ENCODE results near the gene CAPN15.

Gene CAPN15

GRCh38 chr16:513950-514349 lies 13.6 kb upstream of the CAPN15 start:
- Histone ChIP-seq H3K27ac (replicated peaks) (no peak overlapping the region), H3K27me3 (ENCODE audit: insufficient read depth, poor library complexity, severe bottlenecking) (no peaks in the 10 kb centered on the region), H3K4me3 (replicated peaks; ENCODE audit: insufficient read depth, low read length) (no peak overlapping the region)
- TF ChIP-seq POLR2AphosphoS5 (IDR thresholded peaks at IDR 0.05; ENCODE audit: low read depth) (no peak), GABPA (IDR thresholded peaks at IDR 0.05; ENCODE audit: low read depth) (no peak), SPI1 (IDR thresholded peaks at IDR 0.05; ENCODE audit: borderline replicate concordance, low read depth) (no peak), CTCF (IDR thresholded peaks at IDR 0.05; ENCODE audit: insufficient read depth, low read length) (no peak), REST (IDR thresholded peaks at IDR 0.05; ENCODE audit: insufficient replicate concordance, low read depth) (no peak)
- no peak for DNase-seq (ENCODE audit: low read depth in 1 of 2, low spot score in 1 of 2)

- Histone ChIP-seq H3K27ac (replicated peaks) (no peak overlapping the region), H3K4me3 (replicated peaks; ENCODE audit: insufficient read depth, low read length) (no peak overlapping the region), H3K27me3 (ENCODE audit: insufficient read depth, poor library complexity, severe bottlenecking) (no peaks in the 10 kb centered on the region)
- no peak for DNase-seq (ENCODE audit: low read depth in 1 of 2, low spot score in 1 of 2)
- no peak for TF ChIP-seq GABPA (IDR thresholded peaks at IDR 0.05; ENCODE audit: low read depth)
These were observed 12.2 kb upstream of the CAPN15 start for GRCh38 chr16:515175-515938.

- no peak overlapping the region for H3K27ac ChIP-seq (replicated peaks)
- no peaks in the 10 kb centered on the region for H3K27me3 ChIP-seq (ENCODE audit: insufficient read depth, poor library complexity, severe bottlenecking)
- no peak for DNase-seq (ENCODE audit: low read depth in 1 of 2, low spot score in 1 of 2)
- TF ChIP-seq REST (IDR thresholded peaks at IDR 0.05; ENCODE audit: insufficient replicate concordance, low read depth) = no peak
- TF ChIP-seq CTCF (IDR thresholded peaks at IDR 0.05; ENCODE audit: insufficient read depth, low read length) = no peak
- no peak for TF ChIP-seq GABPA (IDR thresholded peaks at IDR 0.05; ENCODE audit: low read depth)
- no peak for TF ChIP-seq SPI1 (IDR thresholded peaks at IDR 0.05; ENCODE audit: borderline replicate concordance, low read depth)
- TF ChIP-seq POLR2AphosphoS5 (IDR thresholded peaks at IDR 0.05; ENCODE audit: low read depth) = no peak
- no peak overlapping the region for H3K4me3 ChIP-seq (replicated peaks; ENCODE audit: insufficient read depth, low read length)
These were observed 11.6 kb upstream of the CAPN15 start for GRCh38 chr16:515939-516226.

GRCh38 chr16:516301-516700 lies 11.2 kb upstream of the CAPN15 start:
- DNase-seq (ENCODE audit: low read depth in 1 of 2, low spot score in 1 of 2) = no peak
- Histone ChIP-seq H3K27me3 (ENCODE audit: insufficient read depth, poor library complexity, severe bottlenecking) (no peaks in the 10 kb centered on the region), H3K4me3 (replicated peaks; ENCODE audit: insufficient read depth, low read length) (no peak overlapping the region), H3K27ac (replicated peaks) (no peak overlapping the region)
- TF ChIP-seq SPI1 (IDR thresholded peaks at IDR 0.05; ENCODE audit: borderline replicate concordance, low read depth) (no peak), REST (IDR thresholded peaks at IDR 0.05; ENCODE audit: insufficient replicate concordance, low read depth) (no peak), GABPA (IDR thresholded peaks at IDR 0.05; ENCODE audit: low read depth) (no peak), POLR2AphosphoS5 (IDR thresholded peaks at IDR 0.05; ENCODE audit: low read depth) (no peak), CTCF (IDR thresholded peaks at IDR 0.05; ENCODE audit: insufficient read depth, low read length) (no peak)

Data from HL-60 (cell line).